SK-N-SH treated with all-trans-retinoic acid at 6 μM for 48 hours (cell line): ENCODE data around the gene ACSM2A.
"Not testable (repeated sequence)": the region's sequence is repeated elsewhere in the genome, so short reads cannot be mapped to it uniquely, and the experiment has no call there.

Source experiments
- ATAC-seq: fragments of 200-7000 bp; cut with Tn5 transposase; 3 replicates; pipeline ENCODE4 v1.9.1; 2020; ENCODE audit warnings: mild to moderate bottlenecking, moderate library complexity
- ARNTL ChIP-seq: fragments of 450-650 bp; formaldehyde crosslinking; IDR thresholded peaks from 2 replicates; pipeline ENCODE4 v1.5.0; 2020; ENCODE audit warnings: low read depth, mild to moderate bottlenecking, moderate library complexity, borderline replicate concordance
- BACH2 ChIP-seq: fragments of 250-450 bp; sonication (Bioruptor Pico); IDR thresholded peaks from 2 replicates; pipeline ENCODE4 v1.9.0; 2021; ENCODE audit warnings: mild to moderate bottlenecking, borderline replicate concordance
- CSDC2 ChIP-seq: fragments of 250-450 bp; sonication (Bioruptor Pico); IDR thresholded peaks from 2 replicates; pipeline ENCODE4 v1.5.0; 2020; ENCODE audit warnings: mild to moderate bottlenecking, moderate library complexity
- CSRNP3 ChIP-seq: fragments of 250-450 bp; sonication (Bioruptor Pico); IDR thresholded peaks from 2 replicates; pipeline ENCODE4 v1.5.1; 2021; ENCODE audit warnings: mild to moderate bottlenecking, moderate library complexity
- GLIS3 ChIP-seq: fragments of 250-450 bp; sonication (Bioruptor Pico); IDR thresholded peaks from 2 replicates; pipeline ENCODE4 v1.5.0; 2020; ENCODE audit warnings: mild to moderate bottlenecking, moderate library complexity
- ISL1 ChIP-seq: fragments of 250-450 bp; sonication (Bioruptor Pico); IDR thresholded peaks from 2 replicates; pipeline ENCODE4 v2.1.2; 2022; ENCODE audit warnings: mild to moderate bottlenecking, moderate library complexity
- OSR1 ChIP-seq: fragments of 250-450 bp; sonication (Bioruptor Pico); IDR thresholded peaks from 2 replicates; pipeline ENCODE4 v1.8.0; 2022; ENCODE audit warnings: moderate library complexity, mild to moderate bottlenecking, inconsistent platforms
- PPARA ChIP-seq: fragments of 250-450 bp; sonication (Bioruptor Pico); IDR thresholded peaks from 2 replicates; pipeline ENCODE4 v1.5.0; 2020; ENCODE audit warnings: mild to moderate bottlenecking, borderline replicate concordance
- SNAI2 ChIP-seq: fragments of 250-450 bp; sonication (Bioruptor Pico); IDR thresholded peaks from 2 replicates; pipeline ENCODE4 v1.5.0; 2020; ENCODE audit warnings: mild to moderate bottlenecking, moderate library complexity
- TCF4 ChIP-seq: fragments of 250-450 bp; sonication (Bioruptor Pico); IDR thresholded peaks from 2 replicates; pipeline ENCODE4 v1.8.0; 2021; ENCODE audit warnings: mild to moderate bottlenecking, moderate library complexity, borderline replicate concordance
- TOX ChIP-seq: fragments of 250-450 bp; sonication (Bioruptor Pico); IDR thresholded peaks from 2 replicates; pipeline ENCODE4 v1.8.0; 2021; ENCODE audit warnings: mild to moderate bottlenecking, moderate library complexity, borderline replicate concordance
- ZC3H10 ChIP-seq: fragments of 250-450 bp; sonication (Bioruptor Pico); IDR thresholded peaks from 2 replicates; pipeline ENCODE4 v1.5.1; 2021; ENCODE audit warnings: mild to moderate bottlenecking, moderate library complexity
- ZFP30 ChIP-seq: fragments of 450-650 bp; formaldehyde crosslinking; IDR thresholded peaks from 2 replicates; pipeline ENCODE4 v1.5.0; 2022; ENCODE audit warnings: mild to moderate bottlenecking, moderate library complexity
- ZNF565 ChIP-seq: fragments of 450-650 bp; formaldehyde crosslinking; conservative IDR thresholded peaks from 2 replicates; pipeline ENCODE4 v1.5.0; 2020; ENCODE audit warnings: low read depth, mild to moderate bottlenecking, moderate library complexity
- ZNF8 ChIP-seq: fragments of 450-650 bp; formaldehyde crosslinking; IDR thresholded peaks from 2 replicates; pipeline ENCODE4 v1.5.0; 2020; ENCODE audit warnings: mild to moderate bottlenecking, moderate library complexity
- TF ChIP-seq, protein P1 (sequence below): fragments of 250-450 bp; sonication (Bioruptor Pico); IDR thresholded peaks from 2 replicates; pipeline ENCODE4 v1.8.0; 2021; ENCODE audit warnings: low read depth, mild to moderate bottlenecking, moderate library complexity, borderline replicate concordance
- TF ChIP-seq, protein P2 (sequence below): fragments of 250-450 bp; sonication (Bioruptor Pico); IDR thresholded peaks from 2 replicates; pipeline ENCODE4 v1.5.1; 2020; ENCODE audit warnings: low read depth, mild to moderate bottlenecking, moderate library complexity

Gene ACSM2A

GRCh38 chr16:20415541-20415940 lies 35.8 kb upstream of the ACSM2A start:
- no peak for ATAC-seq
- no peak for TF ChIP-seq TCF4
- TF ChIP-seq CSDC2 (CRISPR knock-in tag) = no peak

- ATAC-seq = not testable (repeated sequence)
These were observed 32.2 kb upstream of the ACSM2A start for GRCh38 chr16:20419093-20419492.

DNA sequence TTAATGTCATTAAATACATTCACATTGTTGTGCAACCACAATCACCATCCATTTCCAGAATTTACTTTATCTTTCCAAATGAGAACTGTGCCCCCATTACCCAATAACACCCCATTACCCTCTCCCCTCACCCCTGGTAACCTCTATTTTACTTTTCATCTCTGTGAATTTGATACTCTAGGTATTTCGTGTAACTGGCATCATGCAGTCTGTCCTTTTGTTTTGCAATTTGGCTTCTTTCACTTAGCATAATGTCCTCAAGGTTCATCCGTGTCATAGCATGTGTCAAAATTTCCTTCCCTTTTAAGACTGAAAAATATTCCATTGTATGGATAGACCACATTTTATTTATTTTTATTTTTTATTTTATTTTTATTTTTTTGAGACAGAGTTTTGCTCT lies 29.6 kb upstream of the ACSM2A start:
- not testable (repeated sequence) for ATAC-seq

GRCh38 chr16:20423772-20424128 lies 27.6 kb upstream of the ACSM2A start:
- ATAC-seq = not testable (repeated sequence)

- no peak for ATAC-seq
- TF ChIP-seq ISL1 (CRISPR knock-in tag) (no peak), ARNTL (CRISPR knock-in tag) (no peak), SNAI2 (CRISPR knock-in tag) (no peak), CSRNP3 (CRISPR knock-in tag) (no peak), ZFP30 (CRISPR knock-in tag) (no peak), GLIS3 (CRISPR knock-in tag) (no peak), ZC3H10 (no peak), ZNF565 (CRISPR knock-in tag) (no peak), OSR1 (CRISPR knock-in tag) (no peak), ZNF8 (CRISPR knock-in tag) (no peak)
- TF ChIP-seq, protein P1, sequence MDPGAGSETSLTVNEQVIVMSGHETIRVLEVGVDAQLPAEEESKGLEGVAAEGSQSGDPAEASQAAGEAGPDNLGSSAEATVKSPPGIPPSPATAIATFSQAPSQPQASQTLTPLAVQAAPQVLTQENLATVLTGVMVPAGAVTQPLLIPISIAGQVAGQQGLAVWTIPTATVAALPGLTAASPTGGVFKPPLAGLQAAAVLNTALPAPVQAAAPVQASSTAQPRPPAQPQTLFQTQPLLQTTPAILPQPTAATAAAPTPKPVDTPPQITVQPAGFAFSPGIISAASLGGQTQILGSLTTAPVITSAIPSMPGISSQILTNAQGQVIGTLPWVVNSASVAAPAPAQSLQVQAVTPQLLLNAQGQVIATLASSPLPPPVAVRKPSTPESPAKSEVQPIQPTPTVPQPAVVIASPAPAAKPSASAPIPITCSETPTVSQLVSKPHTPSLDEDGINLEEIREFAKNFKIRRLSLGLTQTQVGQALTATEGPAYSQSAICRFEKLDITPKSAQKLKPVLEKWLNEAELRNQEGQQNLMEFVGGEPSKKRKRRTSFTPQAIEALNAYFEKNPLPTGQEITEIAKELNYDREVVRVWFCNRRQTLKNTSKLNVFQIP = no peak
These were observed 27.0 kb upstream of the ACSM2A start for GRCh38 chr16:20424129-20424866.

- not testable (repeated sequence) for ATAC-seq
These were observed 23.9 kb upstream of the ACSM2A start for GRCh38 chr16:20427401-20427797.

- ATAC-seq = not testable (repeated sequence)
These were observed 21.8 kb upstream of the ACSM2A start for GRCh38 chr16:20429499-20429898.

DNA sequence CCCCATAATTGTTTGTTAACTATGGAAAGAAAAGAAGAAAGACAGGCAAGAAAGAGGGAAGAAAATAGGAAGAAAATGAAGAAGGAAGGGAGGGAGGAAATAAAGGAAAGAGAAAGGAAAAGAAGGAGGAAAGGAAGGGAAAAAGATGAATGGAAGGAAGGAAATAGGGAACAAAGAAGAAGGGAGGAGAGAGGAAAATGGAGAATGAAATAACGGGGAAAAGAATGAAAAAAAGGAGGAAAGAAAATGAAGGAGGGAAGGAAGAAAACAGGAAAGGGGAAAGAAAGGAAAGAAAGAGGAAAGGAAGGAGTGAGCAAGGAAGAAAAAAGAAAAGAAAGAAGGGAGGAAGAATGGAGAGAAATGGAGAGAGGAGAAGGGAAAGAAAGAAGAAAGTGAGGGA lies 20.8 kb upstream of the ACSM2A start:
- ATAC-seq = not testable (repeated sequence)

DNA sequence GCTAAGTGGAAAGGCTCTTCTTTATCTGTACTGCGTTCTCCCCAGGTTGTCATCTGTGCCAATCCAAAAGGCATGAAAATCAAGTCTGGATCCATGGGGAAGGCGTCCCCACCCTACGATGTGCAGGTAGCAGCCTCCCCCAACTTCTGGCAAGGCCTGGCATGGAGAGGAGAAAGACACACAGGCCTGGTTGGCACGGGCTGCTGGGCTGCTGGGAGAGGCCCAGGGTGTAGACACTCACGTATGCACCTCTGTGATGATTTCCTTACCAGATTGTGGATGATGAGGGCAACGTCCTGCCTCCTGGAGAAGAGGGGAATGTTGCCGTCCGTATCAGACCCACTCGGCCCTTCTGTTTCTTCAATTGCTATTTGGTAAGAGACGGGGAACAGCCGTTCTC lies 20.4 kb upstream of the ACSM2A start:
- no peak for ATAC-seq
- TF ChIP-seq PPARA (CRISPR knock-in tag) = no peak
- no peak for TF ChIP-seq ZNF8 (CRISPR knock-in tag)
- TF ChIP-seq ARNTL (CRISPR knock-in tag) = no peak
- TF ChIP-seq SNAI2 (CRISPR knock-in tag) = no peak
- no peak for TF ChIP-seq ZFP30 (CRISPR knock-in tag)
- TF ChIP-seq TOX (CRISPR knock-in tag) = no peak
- TF ChIP-seq, protein P2, sequence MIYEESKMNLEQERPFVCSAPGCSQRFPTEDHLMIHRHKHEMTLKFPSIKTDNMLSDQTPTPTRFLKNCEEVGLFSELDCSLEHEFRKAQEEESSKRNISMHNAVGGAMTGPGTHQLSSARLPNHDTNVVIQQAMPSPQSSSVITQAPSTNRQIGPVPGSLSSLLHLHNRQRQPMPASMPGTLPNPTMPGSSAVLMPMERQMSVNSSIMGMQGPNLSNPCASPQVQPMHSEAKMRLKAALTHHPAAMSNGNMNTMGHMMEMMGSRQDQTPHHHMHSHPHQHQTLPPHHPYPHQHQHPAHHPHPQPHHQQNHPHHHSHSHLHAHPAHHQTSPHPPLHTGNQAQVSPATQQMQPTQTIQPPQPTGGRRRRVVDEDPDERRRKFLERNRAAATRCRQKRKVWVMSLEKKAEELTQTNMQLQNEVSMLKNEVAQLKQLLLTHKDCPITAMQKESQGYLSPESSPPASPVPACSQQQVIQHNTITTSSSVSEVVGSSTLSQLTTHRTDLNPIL = no peak
- TF ChIP-seq BACH2 (CRISPR knock-in tag) = no peak
- TF ChIP-seq ISL1 (CRISPR knock-in tag) = no peak

DNA sequence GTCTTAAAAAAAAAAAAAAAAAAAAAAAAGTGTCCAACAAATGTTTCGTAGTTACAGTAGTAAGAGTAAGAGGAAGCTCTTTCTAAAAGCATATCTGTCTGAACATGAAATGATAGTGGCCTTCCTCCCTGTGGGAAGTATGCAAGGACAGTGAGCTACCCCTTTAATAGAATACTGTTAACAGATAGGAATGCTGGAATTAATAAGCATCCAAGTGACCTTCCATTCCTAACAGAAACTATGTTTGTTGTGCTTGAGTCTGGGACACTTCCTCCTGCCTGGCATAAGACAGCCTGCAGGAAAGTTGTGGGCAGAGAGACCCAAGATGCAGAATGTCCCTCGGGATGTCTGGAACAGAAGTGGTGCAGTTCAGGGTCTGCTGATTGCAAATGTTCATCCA lies 12.4 kb upstream of the ACSM2A start:
- peak; percentile 31; the same call in 2 of the 3 replicates for ATAC-seq

DNA sequence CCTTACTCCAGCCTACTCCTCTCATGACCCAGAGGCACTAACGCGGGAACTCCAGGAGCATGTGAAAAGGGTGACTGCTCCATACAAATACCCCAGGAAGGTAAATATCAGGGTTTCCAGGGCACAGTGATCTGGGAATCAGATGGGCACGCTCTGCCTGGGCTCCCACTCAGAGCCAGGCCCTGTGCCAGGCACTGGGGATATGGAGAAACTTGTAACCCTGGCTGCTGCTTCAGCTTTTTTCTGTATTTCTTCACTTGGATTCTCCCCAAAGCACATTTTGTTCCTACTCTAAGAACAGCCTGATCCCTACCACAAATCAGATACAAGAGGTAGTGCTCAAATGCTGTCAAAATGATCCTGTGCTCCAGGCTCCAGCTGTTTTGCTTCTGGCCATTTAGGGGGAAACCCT lies 11.5 kb upstream of the ACSM2A start:
- not testable (repeated sequence) for ATAC-seq

DNA sequence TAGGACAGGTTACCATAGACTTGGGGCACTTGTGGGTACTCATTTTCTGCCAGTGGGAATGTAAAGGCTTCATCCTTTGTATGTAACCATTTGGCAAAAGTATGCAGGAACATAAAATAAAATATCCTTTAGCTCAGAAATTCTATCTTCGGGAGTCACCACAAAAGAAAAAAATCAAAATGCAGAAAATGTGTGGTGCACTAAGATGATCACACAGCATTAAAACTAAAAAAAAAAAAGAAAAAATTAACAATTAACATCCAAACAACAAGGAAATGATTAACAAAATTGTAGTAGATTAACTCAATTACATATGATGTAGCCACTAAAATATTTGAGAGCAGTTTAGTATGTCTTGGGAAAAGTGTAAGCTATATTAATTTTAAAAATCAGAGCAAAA lies 10.6 kb upstream of the ACSM2A start:
- ATAC-seq = not testable (repeated sequence)
